ENCODE measurements around the gene CCDC102A. TPM values are rescaled to one million over a fixed set of nuclear protein-coding genes. Genes with fewer than 3 reads are reported as not detected.

CCDC102A gene
- total and polyA plus RNA-seq, 9 of the 15 experiments (the other 6 are each of a cell fraction or from before 2014, with no cell fraction given) = 0.03 to 4.9 (median 1.4) TPM

DNA sequence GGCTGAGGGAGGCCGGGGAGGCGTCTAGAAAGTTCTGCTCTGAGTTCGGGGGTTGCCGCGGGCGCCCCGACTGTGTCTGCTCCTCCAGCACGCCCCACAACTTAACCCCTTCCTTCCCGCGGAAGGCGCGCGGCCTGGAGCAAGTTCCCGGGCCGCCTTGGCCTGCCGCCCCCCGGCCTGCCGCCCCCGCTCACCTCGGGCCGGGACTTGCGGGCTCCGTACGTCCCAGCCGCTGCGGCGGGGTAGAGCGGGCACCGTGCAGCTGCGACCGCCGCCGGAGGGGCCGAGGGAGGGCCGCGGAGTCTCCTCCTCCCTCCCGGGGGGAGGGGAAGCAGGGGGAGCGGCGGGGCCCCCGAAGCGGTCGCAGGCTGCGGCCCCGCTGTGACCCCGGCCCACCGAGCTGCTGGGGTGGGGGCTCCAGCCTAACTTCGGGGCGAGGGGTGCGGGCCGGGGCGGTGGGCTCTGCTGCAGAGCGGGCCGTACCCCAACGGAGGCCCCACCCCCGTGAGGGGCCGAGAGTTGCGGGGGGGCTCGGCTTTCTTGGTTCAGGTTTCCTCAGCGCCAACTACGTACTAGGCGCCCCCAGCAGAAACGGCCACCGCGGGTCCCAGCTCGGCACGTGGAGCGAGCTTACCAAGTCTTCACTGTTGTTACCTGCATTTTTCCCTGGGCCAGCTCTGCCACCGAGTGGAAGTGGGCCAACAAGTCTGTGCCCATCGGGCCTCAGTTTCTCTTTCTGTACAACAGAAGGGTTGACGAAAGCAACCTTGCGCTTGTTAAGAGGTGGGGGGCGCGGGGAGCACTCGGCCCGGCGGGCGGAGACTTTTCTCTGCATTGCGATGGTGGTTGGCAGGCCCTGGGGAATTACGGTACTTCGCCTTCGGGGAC lies at the start of gene CCDC102A (continued):
- TF ChIP-seq, protein P1, sequence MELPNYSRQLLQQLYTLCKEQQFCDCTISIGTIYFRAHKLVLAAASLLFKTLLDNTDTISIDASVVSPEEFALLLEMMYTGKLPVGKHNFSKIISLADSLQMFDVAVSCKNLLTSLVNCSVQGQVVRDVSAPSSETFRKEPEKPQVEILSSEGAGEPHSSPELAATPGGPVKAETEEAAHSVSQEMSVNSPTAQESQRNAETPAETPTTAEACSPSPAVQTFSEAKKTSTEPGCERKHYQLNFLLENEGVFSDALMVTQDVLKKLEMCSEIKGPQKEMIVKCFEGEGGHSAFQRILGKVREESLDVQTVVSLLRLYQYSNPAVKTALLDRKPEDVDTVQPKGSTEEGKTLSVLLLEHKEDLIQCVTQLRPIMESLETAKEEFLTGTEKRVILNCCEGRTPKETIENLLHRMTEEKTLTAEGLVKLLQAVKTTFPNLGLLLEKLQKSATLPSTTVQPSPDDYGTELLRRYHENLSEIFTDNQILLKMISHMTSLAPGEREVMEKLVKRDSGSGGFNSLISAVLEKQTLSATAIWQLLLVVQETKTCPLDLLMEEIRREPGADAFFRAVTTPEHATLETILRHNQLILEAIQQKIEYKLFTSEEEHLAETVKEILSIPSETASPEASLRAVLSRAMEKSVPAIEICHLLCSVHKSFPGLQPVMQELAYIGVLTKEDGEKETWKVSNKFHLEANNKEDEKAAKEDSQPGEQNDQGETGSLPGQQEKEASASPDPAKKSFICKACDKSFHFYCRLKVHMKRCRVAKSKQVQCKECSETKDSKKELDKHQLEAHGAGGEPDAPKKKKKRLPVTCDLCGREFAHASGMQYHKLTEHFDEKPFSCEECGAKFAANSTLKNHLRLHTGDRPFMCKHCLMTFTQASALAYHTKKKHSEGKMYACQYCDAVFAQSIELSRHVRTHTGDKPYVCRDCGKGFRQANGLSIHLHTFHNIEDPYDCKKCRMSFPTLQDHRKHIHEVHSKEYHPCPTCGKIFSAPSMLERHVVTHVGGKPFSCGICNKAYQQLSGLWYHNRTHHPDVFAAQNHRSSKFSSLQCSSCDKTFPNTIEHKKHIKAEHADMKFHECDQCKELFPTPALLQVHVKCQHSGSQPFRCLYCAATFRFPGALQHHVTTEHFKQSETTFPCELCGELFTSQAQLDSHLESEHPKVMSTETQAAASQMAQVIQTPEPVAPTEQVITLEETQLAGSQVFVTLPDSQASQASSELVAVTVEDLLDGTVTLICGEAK (IDR thresholded peaks at IDR 0.05) = peak; percentile 37; the same call in 1 of the 2 replicates
- TF ChIP-seq, protein P1 (CRISPR knock-in tag; IDR thresholded peaks at IDR 0.05) = no peak
- TF ChIP-seq, protein P2, sequence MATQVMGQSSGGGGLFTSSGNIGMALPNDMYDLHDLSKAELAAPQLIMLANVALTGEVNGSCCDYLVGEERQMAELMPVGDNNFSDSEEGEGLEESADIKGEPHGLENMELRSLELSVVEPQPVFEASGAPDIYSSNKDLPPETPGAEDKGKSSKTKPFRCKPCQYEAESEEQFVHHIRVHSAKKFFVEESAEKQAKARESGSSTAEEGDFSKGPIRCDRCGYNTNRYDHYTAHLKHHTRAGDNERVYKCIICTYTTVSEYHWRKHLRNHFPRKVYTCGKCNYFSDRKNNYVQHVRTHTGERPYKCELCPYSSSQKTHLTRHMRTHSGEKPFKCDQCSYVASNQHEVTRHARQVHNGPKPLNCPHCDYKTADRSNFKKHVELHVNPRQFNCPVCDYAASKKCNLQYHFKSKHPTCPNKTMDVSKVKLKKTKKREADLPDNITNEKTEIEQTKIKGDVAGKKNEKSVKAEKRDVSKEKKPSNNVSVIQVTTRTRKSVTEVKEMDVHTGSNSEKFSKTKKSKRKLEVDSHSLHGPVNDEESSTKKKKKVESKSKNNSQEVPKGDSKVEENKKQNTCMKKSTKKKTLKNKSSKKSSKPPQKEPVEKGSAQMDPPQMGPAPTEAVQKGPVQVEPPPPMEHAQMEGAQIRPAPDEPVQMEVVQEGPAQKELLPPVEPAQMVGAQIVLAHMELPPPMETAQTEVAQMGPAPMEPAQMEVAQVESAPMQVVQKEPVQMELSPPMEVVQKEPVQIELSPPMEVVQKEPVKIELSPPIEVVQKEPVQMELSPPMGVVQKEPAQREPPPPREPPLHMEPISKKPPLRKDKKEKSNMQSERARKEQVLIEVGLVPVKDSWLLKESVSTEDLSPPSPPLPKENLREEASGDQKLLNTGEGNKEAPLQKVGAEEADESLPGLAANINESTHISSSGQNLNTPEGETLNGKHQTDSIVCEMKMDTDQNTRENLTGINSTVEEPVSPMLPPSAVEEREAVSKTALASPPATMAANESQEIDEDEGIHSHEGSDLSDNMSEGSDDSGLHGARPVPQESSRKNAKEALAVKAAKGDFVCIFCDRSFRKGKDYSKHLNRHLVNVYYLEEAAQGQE (IDR thresholded peaks at IDR 0.05; ENCODE audit: borderline replicate concordance) = no peak
- TF ChIP-seq, protein P2 (CRISPR knock-in tag; IDR thresholded peaks at IDR 0.05; ENCODE audit: low read depth) = peak; percentile 68
- TF ChIP-seq L3MBTL2 (IDR thresholded peaks at IDR 0.05) (peak; percentile 71), RBBP5 (IDR thresholded peaks at IDR 0.05; ENCODE audit: borderline replicate concordance, insufficient read depth, low read length, poor library complexity, severe bottlenecking) (peak; percentile 61)
- TF ChIP-seq, protein P3, sequence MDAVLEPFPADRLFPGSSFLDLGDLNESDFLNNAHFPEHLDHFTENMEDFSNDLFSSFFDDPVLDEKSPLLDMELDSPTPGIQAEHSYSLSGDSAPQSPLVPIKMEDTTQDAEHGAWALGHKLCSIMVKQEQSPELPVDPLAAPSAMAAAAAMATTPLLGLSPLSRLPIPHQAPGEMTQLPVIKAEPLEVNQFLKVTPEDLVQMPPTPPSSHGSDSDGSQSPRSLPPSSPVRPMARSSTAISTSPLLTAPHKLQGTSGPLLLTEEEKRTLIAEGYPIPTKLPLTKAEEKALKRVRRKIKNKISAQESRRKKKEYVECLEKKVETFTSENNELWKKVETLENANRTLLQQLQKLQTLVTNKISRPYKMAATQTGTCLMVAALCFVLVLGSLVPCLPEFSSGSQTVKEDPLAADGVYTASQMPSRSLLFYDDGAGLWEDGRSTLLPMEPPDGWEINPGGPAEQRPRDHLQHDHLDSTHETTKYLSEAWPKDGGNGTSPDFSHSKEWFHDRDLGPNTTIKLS (IDR thresholded peaks at IDR 0.05; ENCODE audit: borderline replicate concordance, low read depth) = no peak

All from K562 (cell line).